ENCODE results near the gene ZBTB9. TPM values are rescaled to one million over a fixed set of nuclear protein-coding genes. Genes with fewer than 3 reads are reported as not detected.

Gene ZBTB9
- total RNA-seq, 2 donors from 2014 or later = 18.0 to 20.6 TPM

GRCh38 chr6:33433544-33434191, 20.7 kb upstream of the ZBTB9 start:
- H3K27ac ChIP-seq (ENCODE audit: low read depth, low read length) = peak overlapping the region; percentile 36
- no peaks in the 10 kb centered on the region for H3K9me3 Mint-ChIP-seq
- H3K4me3 Mint-ChIP-seq = peak overlapping the region; percentile 51
- H3K9me3 ChIP-seq (ENCODE audit: control insufficient read depth, low read length) = no peaks in the 10 kb centered on the region
- H3K36me3 ChIP-seq (ENCODE audit: control insufficient read depth, insufficient read depth, low read length) = peaks cover 32% of the 10 kb centered on the region
- TF ChIP-seq CTCF (conservative IDR thresholded peaks at IDR 0.05) = no peak
- H3K4me1 ChIP-seq (ENCODE audit: control insufficient read depth, insufficient read depth, low read length) = peaks cover 11% of the 10 kb centered on the region
- no peaks in the 10 kb centered on the region for H3K27me3 ChIP-seq (ENCODE audit: control insufficient read depth, insufficient read depth, low read length, poor library complexity, severe bottlenecking)
- H3K4me3 ChIP-seq (ENCODE audit: low read length) = no peak overlapping the region
- H3K27me3 Mint-ChIP-seq (ENCODE audit: insufficient read depth) = no peaks in the 10 kb centered on the region
- peak overlapping the region; percentile 44 for H3K27ac Mint-ChIP-seq
- DNase-seq = peak; percentile 64
- peaks cover 48% of the 10 kb centered on the region for H3K4me1 Mint-ChIP-seq
- H3K9ac ChIP-seq (ENCODE audit: extremely low read depth, low read length, poor library complexity, severe bottlenecking) = no peak overlapping the region
- 22 to 29% methylated on average over 6 to 16 of the region's 17 CpGs for WGBS, 2 experiments (ENCODE audit: insufficient coverage in 1 of 2, insufficient read length in 1 of 2)
- H3K36me3 Mint-ChIP-seq (ENCODE audit: low read depth) = peaks cover 42% of the 10 kb centered on the region

GRCh38 chr6:33434961-33435360, 19.4 kb upstream of the ZBTB9 start:
- no peak for TF ChIP-seq CTCF (conservative IDR thresholded peaks at IDR 0.05)
- peaks cover 11% of the 10 kb centered on the region for H3K4me1 ChIP-seq (ENCODE audit: control insufficient read depth, insufficient read depth, low read length)
- no peaks in the 10 kb centered on the region for H3K27me3 ChIP-seq (ENCODE audit: control insufficient read depth, insufficient read depth, low read length, poor library complexity, severe bottlenecking)
- H3K9ac ChIP-seq (ENCODE audit: extremely low read depth, low read length, poor library complexity, severe bottlenecking) = no peak overlapping the region
- no peaks in the 10 kb centered on the region for H3K27me3 Mint-ChIP-seq (ENCODE audit: insufficient read depth)
- H3K4me3 ChIP-seq (ENCODE audit: low read length) = no peak overlapping the region
- H3K27ac Mint-ChIP-seq = peak overlapping the region; percentile 61
- peaks cover 52% of the 10 kb centered on the region for H3K36me3 Mint-ChIP-seq (ENCODE audit: low read depth)
- H3K36me3 ChIP-seq (ENCODE audit: control insufficient read depth, insufficient read depth, low read length) = peaks cover 39% of the 10 kb centered on the region
- H3K4me1 Mint-ChIP-seq = peaks cover 35% of the 10 kb centered on the region
- WGBS, 2 experiments (ENCODE audit: insufficient coverage in 1 of 2, insufficient read length in 1 of 2) = 96 to 100% methylated on average over 1 to 4 of the region's 4 CpGs
- H3K4me3 Mint-ChIP-seq = no peak overlapping the region
- H3K9me3 ChIP-seq (ENCODE audit: control insufficient read depth, low read length) = no peaks in the 10 kb centered on the region
- H3K27ac ChIP-seq (ENCODE audit: low read depth, low read length) = no peak overlapping the region
- H3K9me3 Mint-ChIP-seq = no peaks in the 10 kb centered on the region
- DNase-seq = no peak

GRCh38 chr6:33437666-33438065, 16.7 kb upstream of the ZBTB9 start:
- DNase-seq = no peak
- Histone ChIP-seq H3K27me3 (ENCODE audit: control insufficient read depth, insufficient read depth, low read length, poor library complexity, severe bottlenecking) (no peaks in the 10 kb centered on the region), H3K4me1 (ENCODE audit: control insufficient read depth, insufficient read depth, low read length) (peaks cover 1% of the 10 kb centered on the region), H3K9ac (ENCODE audit: extremely low read depth, low read length, poor library complexity, severe bottlenecking) (no peak overlapping the region), H3K27ac (ENCODE audit: low read depth, low read length) (no peak overlapping the region), H3K36me3 (ENCODE audit: control insufficient read depth, insufficient read depth, low read length) (peaks cover 53% of the 10 kb centered on the region), H3K4me3 (ENCODE audit: low read length) (no peak overlapping the region), H3K9me3 (ENCODE audit: control insufficient read depth, low read length) (no peaks in the 10 kb centered on the region)
- no peak overlapping the region for H3K27ac Mint-ChIP-seq
- no peaks in the 10 kb centered on the region for H3K9me3 Mint-ChIP-seq
- H3K4me3 Mint-ChIP-seq = no peak overlapping the region
- H3K4me1 Mint-ChIP-seq = peaks cover 14% of the 10 kb centered on the region
- H3K27me3 Mint-ChIP-seq (ENCODE audit: insufficient read depth) = no peaks in the 10 kb centered on the region
- no peak for TF ChIP-seq CTCF (conservative IDR thresholded peaks at IDR 0.05)
- peaks cover 68% of the 10 kb centered on the region for H3K36me3 Mint-ChIP-seq (ENCODE audit: low read depth)
- 95 to 96% methylated on average over 9 to 18 of the region's 18 CpGs for WGBS, 2 experiments (ENCODE audit: insufficient coverage in 1 of 2, insufficient read length in 1 of 2)

All from endodermal cell (in vitro differentiated cells).